ENCODE measurements around the gene TNNC2.
A peak's percentile ranks its signal among the peaks of the same experiment; 100 is the strongest.
"Not testable (repeated sequence)": the region's sequence is repeated elsewhere in the genome, so short reads cannot be mapped to it uniquely, and the experiment has no call there.

TNNC2 gene

GRCh38 chr20:45827030-45827652, at the start of gene TNNC2:
Gene TNNC2, minus strand, starts transcription at chr20:45827312. Its CDS starts 64 bp downstream, at chr20:45827248.
- DNase-seq: no peak

GRCh38 chr20:45874576-45874975, 47.5 kb upstream of the TNNC2 start:
- no peak for DNase-seq

- not testable (repeated sequence) for DNase-seq
These were observed 47.0 kb upstream of the TNNC2 start for GRCh38 chr20:45874104-45874481.

- no peak for DNase-seq
These were observed 46.4 kb upstream of the TNNC2 start for GRCh38 chr20:45873409-45874103.

GRCh38 chr20:45872626-45873025, 45.5 kb upstream of the TNNC2 start:
- DNase-seq: no peak

- DNase-seq: no peak
These were observed 40.7 kb upstream of the TNNC2 start for GRCh38 chr20:45867819-45868176.

GRCh38 chr20:45867136-45867818, 40.2 kb upstream of the TNNC2 start:
- no peak for DNase-seq

- DNase-seq: no peak
These were observed 39.3 kb upstream of the TNNC2 start for GRCh38 chr20:45866454-45866853.

- no peak for DNase-seq
These were observed 36.7 kb upstream of the TNNC2 start for GRCh38 chr20:45863543-45864470.

GRCh38 chr20:45861221-45862075, 34.3 kb upstream of the TNNC2 start:
- DNase-seq: no peak

- DNase-seq: no peak
These were observed 33.6 kb upstream of the TNNC2 start for GRCh38 chr20:45860560-45861220.

- no peak for DNase-seq
These were observed 32.8 kb upstream of the TNNC2 start for GRCh38 chr20:45859916-45860315.

- no peak for DNase-seq
These were observed 30.7 kb upstream of the TNNC2 start for GRCh38 chr20:45857882-45858216.

- peak; percentile 87 for DNase-seq
These were observed 30.2 kb upstream of the TNNC2 start, which contains the start of the genes ACOT8 and ZSWIM3 for GRCh38 chr20:45857114-45857881. Gene ACOT8, minus strand, starts transcription at chr20:45857392. Its CDS starts 77 bp downstream, at chr20:45857315. Gene ZSWIM3, plus strand, starts transcription at chr20:45857614. Its CDS starts 212 bp downstream, at chr20:45857826.

GRCh38 chr20:45853484-45853883, 26.4 kb upstream of the TNNC2 start:
- no peak for DNase-seq

GRCh38 chr20:45852326-45852725, 25.2 kb upstream of the TNNC2 start:
- no peak for DNase-seq

GRCh38 chr20:45851501-45851900, 24.4 kb upstream of the TNNC2 start:
- DNase-seq: no peak

- no peak for DNase-seq
These were observed 23.8 kb upstream of the TNNC2 start for GRCh38 chr20:45850926-45851325.

GRCh38 chr20:45850238-45850637, 23.1 kb upstream of the TNNC2 start:
- DNase-seq: no peak

GRCh38 chr20:45848969-45849582, 22.0 kb upstream of the TNNC2 start:
- DNase-seq: no peak

Measured in activated CD8-positive, alpha-beta memory T cell treated with anti-CD3 and anti-CD28 coated beads, Interleukin-2, amount 50 U/mL, for 48 hours (primary cell).